Cardiac muscle cell (in vitro differentiated cells and primary cell): ENCODE measurements around the gene MRGPRD. TPM values are rescaled to one million over a fixed set of nuclear protein-coding genes. Genes with fewer than 3 reads are reported as not detected.

Experiments
- DNase-seq, 2 donors: peaks; one replicate each; pipeline versions ENCODE4 v3.0.0 to v3.0.0-alpha.2; 2010 to 2017; ENCODE audit warnings: low read depth in 1 of 2, low spot score in 1 of 2
- H3K27ac ChIP-seq: fragments of 200-600 bp; sonication (generic); 2 replicates; pipeline ENCODE4 v1.5.1; 2016
- H3K27me3 ChIP-seq: fragments of 200-600 bp; sonication (generic); 2 replicates; pipeline ENCODE4 v1.6.0; 2016; ENCODE audit warnings: control low read depth
- H3K36me3 ChIP-seq: fragments of 200-600 bp; sonication (generic); 2 replicates; pipeline ENCODE4 v1.5.1; 2016; ENCODE audit warnings: control low read depth
- H3K4me1 ChIP-seq: fragments of 200-600 bp; sonication (generic); 2 replicates; pipeline ENCODE4 v1.8.1; 2017; ENCODE audit warnings: low read depth, mild to moderate bottlenecking, mixed run types
- H3K4me3 ChIP-seq: fragments of 200-600 bp; sonication (generic); 2 replicates; pipeline ENCODE4 v1.5.1; 2016; ENCODE audit warnings: mild to moderate bottlenecking
- H3K9me3 ChIP-seq: fragments of 200-600 bp; sonication (generic); 2 replicates; pipeline ENCODE4 v1.5.1; 2017; ENCODE audit warnings: low read depth, mild to moderate bottlenecking, control low read depth
- CTCF ChIP-seq: IDR thresholded peaks from 2 replicates; pipeline ENCODE4 v1.5.1; 2012; ENCODE audit warnings: low read depth, mild to moderate bottlenecking, low read length
- polyA plus RNA-seq: library from polyadenylated mRNA; unstranded; fragments of >200 nt; fragmentation: Nextera tagmentation; extraction: Ambion mirVana; gene quantifications from 2 replicates; pipeline ENCODE4 v1.2.1, GENCODE V29; 2016
- total RNA-seq: library from RNA; depleted of rRNA; stranded (reverse); fragments of >200 nt; gene quantifications from 2 replicates; pipeline ENCODE4 v1.2.3, GENCODE V29; 2016

The MRGPRD gene
- total and polyA plus RNA-seq, 2 experiments from 2014 or later = not detected

- peak; percentile 35 for TF ChIP-seq CTCF
- H3K27me3 ChIP-seq = no peaks in the 10 kb centered on the region
- H3K27ac ChIP-seq = no peak overlapping the region
- DNase-seq = peak; percentile 27 to 30
- no peak overlapping the region for H3K4me3 ChIP-seq
- H3K9me3 ChIP-seq = no peaks in the 10 kb centered on the region
- no peaks in the 10 kb centered on the region for H3K36me3 ChIP-seq
- H3K4me1 ChIP-seq = peaks cover 5% of the 10 kb centered on the region
These were observed 30.5 kb downstream of the MRGPRD start for GRCh38 chr11:68950270-68950669.

- TF ChIP-seq CTCF = no peak
- no peak for DNase-seq
- H3K27me3 ChIP-seq = no peaks in the 10 kb centered on the region
- no peaks in the 10 kb centered on the region for H3K9me3 ChIP-seq
- peaks cover 5% of the 10 kb centered on the region for H3K4me1 ChIP-seq
- no peak overlapping the region for H3K27ac ChIP-seq
- H3K36me3 ChIP-seq = no peaks in the 10 kb centered on the region
- H3K4me3 ChIP-seq = no peak overlapping the region
These were observed 31.9 kb downstream of the MRGPRD start for GRCh38 chr11:68948935-68949334.

- H3K27me3 ChIP-seq = no peaks in the 10 kb centered on the region
- H3K27ac ChIP-seq = no peak overlapping the region
- H3K9me3 ChIP-seq = no peaks in the 10 kb centered on the region
- no peak for DNase-seq
- no peak for TF ChIP-seq CTCF
- H3K36me3 ChIP-seq = no peaks in the 10 kb centered on the region
- no peak overlapping the region for H3K4me3 ChIP-seq
- peaks cover 5% of the 10 kb centered on the region for H3K4me1 ChIP-seq
These were observed 32.3 kb downstream of the MRGPRD start for GRCh38 chr11:68948496-68948895.

GRCh38 chr11:68947151-68947550 is 33.6 kb downstream of the MRGPRD start:
- TF ChIP-seq CTCF = no peak
- Histone ChIP-seq H3K9me3 (no peaks in the 10 kb centered on the region), H3K4me1 (peaks cover 5% of the 10 kb centered on the region), H3K36me3 (no peaks in the 10 kb centered on the region), H3K27me3 (no peaks in the 10 kb centered on the region), H3K4me3 (no peak overlapping the region), H3K27ac (no peak overlapping the region)
- no peak for DNase-seq

GRCh38 chr11:68946416-68947090 is 34.2 kb downstream of the MRGPRD start:
- TF ChIP-seq CTCF = no peak
- Histone ChIP-seq H3K36me3 (no peaks in the 10 kb centered on the region), H3K4me1 (peaks cover 5% of the 10 kb centered on the region), H3K27ac (no peak overlapping the region), H3K27me3 (no peaks in the 10 kb centered on the region), H3K9me3 (no peaks in the 10 kb centered on the region), H3K4me3 (no peak overlapping the region)
- DNase-seq = peak in 1 of 2 donors; percentile 94
